ENCODE data around the gene TM2D3.

Gene TM2D3

GRCh38 chr15:101684877-101685276 lies 32.7 kb upstream of the TM2D3 start (continued):
- no peak for TF ChIP-seq TSHZ2 (CRISPR knock-in tag; IDR thresholded peaks at IDR 0.05)
- no peak for TF ChIP-seq TOX (CRISPR knock-in tag; IDR thresholded peaks at IDR 0.05; ENCODE audit: borderline replicate concordance)
- no peak for TF ChIP-seq TCF4 (CRISPR knock-in tag; IDR thresholded peaks at IDR 0.05; ENCODE audit: borderline replicate concordance)
- TF ChIP-seq PATZ1 (CRISPR knock-in tag; IDR thresholded peaks at IDR 0.05; ENCODE audit: borderline replicate concordance), result no peak

- TF ChIP-seq RARB (CRISPR knock-in tag; IDR thresholded peaks at IDR 0.05) (no peak), ZNF70 (CRISPR knock-in tag; IDR thresholded peaks at IDR 0.05) (no peak), SNAI2 (CRISPR knock-in tag; IDR thresholded peaks at IDR 0.05) (0 out of 2 replicates have a peak, but pooled peaks have one; percentile 28), ISL1 (CRISPR knock-in tag; IDR thresholded peaks at IDR 0.05) (peak; percentile 97), ZC3H10 (CRISPR knock-in tag; IDR thresholded peaks at IDR 0.05) (peak; percentile 57; the same call in 1 of the 2 replicates), PPARA (CRISPR knock-in tag; IDR thresholded peaks at IDR 0.05; ENCODE audit: borderline replicate concordance) (no peak), OSR1 (CRISPR knock-in tag; IDR thresholded peaks at IDR 0.05) (no peak), ZFP3 (CRISPR knock-in tag; IDR thresholded peaks at IDR 0.05) (0 out of 2 replicates have a peak, but pooled peaks have one; percentile 45), ZNF565 (CRISPR knock-in tag; conservative IDR thresholded peaks at IDR 0.05; ENCODE audit: low read depth) (0 out of 2 replicates have a peak, but pooled peaks have one; percentile 17), TCF4 (CRISPR knock-in tag; IDR thresholded peaks at IDR 0.05; ENCODE audit: borderline replicate concordance) (peak; percentile 62; the same call in 1 of the 2 replicates), CSDC2 (CRISPR knock-in tag; IDR thresholded peaks at IDR 0.05) (peak; percentile 81; the same call in 1 of the 2 replicates), POU6F1 (CRISPR knock-in tag; IDR thresholded peaks at IDR 0.05; ENCODE audit: borderline replicate concordance, low read depth) (peak; percentile 78; the same call in 1 of the 2 replicates), ESRRG (CRISPR knock-in tag; IDR thresholded peaks at IDR 0.05) (0 out of 2 replicates have a peak, but pooled peaks have one; percentile 65), BACH2 (CRISPR knock-in tag; IDR thresholded peaks at IDR 0.05; ENCODE audit: borderline replicate concordance) (no peak), TSHZ2 (CRISPR knock-in tag; IDR thresholded peaks at IDR 0.05) (no peak), CSRNP3 (CRISPR knock-in tag; IDR thresholded peaks at IDR 0.05) (0 out of 2 replicates have a peak, but pooled peaks have one; percentile 35), CREB5 (CRISPR knock-in tag; IDR thresholded peaks at IDR 0.05; ENCODE audit: low read depth) (peak; percentile 93), TOX (CRISPR knock-in tag; IDR thresholded peaks at IDR 0.05; ENCODE audit: borderline replicate concordance) (peak; percentile 31; the same call in 1 of the 2 replicates), PATZ1 (CRISPR knock-in tag; IDR thresholded peaks at IDR 0.05; ENCODE audit: borderline replicate concordance) (no peak), ZNF8 (CRISPR knock-in tag; IDR thresholded peaks at IDR 0.05) (no peak), ZFP30 (CRISPR knock-in tag; IDR thresholded peaks at IDR 0.05) (0 out of 2 replicates have a peak, but pooled peaks have one; percentile 6), GLIS3 (CRISPR knock-in tag; IDR thresholded peaks at IDR 0.05) (no peak), ARNTL (CRISPR knock-in tag; IDR thresholded peaks at IDR 0.05; ENCODE audit: borderline replicate concordance, low read depth) (no peak)
Measured at GRCh38 chr15:101684384-101684783, 32.2 kb upstream of the TM2D3 start.

More at GRCh38 chr15:101684384-101684783, 32.2 kb upstream of the TM2D3 start:
- peak; percentile 85 for ATAC-seq
